ENCODE data around the gene ZFP36L2. TPM values are rescaled to one million over a fixed set of nuclear protein-coding genes. Genes with fewer than 3 reads are reported as not detected.

ZFP36L2 gene
- total and polyA plus RNA-seq, 12 donors: 8.4 to 333 (median 107) TPM

DNA sequence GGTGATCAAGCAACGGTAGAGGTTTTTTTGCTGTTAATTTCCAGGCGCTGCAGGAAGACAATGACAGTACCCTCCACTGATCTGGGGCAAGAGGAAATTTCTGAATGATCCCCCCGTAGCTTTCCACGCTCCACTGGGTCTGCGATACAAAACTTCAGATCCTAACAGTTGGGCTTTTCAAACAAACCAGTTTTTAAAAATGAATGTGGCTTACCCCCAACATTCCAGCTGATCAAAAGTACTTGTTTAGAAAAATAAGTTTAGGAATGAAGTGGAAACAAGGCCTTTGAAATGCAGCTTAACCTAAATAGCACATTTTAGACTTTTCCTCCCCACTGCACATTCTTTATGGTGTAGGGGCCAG lies 5.7 kb downstream of the ZFP36L2 start:
- TF ChIP-seq POLR2A (IDR thresholded peaks at IDR 0.05): no peak
- TF ChIP-seq, protein P1, sequence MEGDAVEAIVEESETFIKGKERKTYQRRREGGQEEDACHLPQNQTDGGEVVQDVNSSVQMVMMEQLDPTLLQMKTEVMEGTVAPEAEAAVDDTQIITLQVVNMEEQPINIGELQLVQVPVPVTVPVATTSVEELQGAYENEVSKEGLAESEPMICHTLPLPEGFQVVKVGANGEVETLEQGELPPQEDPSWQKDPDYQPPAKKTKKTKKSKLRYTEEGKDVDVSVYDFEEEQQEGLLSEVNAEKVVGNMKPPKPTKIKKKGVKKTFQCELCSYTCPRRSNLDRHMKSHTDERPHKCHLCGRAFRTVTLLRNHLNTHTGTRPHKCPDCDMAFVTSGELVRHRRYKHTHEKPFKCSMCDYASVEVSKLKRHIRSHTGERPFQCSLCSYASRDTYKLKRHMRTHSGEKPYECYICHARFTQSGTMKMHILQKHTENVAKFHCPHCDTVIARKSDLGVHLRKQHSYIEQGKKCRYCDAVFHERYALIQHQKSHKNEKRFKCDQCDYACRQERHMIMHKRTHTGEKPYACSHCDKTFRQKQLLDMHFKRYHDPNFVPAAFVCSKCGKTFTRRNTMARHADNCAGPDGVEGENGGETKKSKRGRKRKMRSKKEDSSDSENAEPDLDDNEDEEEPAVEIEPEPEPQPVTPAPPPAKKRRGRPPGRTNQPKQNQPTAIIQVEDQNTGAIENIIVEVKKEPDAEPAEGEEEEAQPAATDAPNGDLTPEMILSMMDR (IDR thresholded peaks at IDR 0.05): no peak
- 13 to 25% (median 19%) methylated on average over 5 of the region's 5 CpGs for WGBS, 4 donors
- peak overlapping the region in 1 of 4 donors; percentile 96 for H3K4me3 ChIP-seq
- H3K27ac ChIP-seq: peak overlapping the region; percentile 92 to 100 (median 99)
- no peaks in the 10 kb centered on the region for H3K27me3 ChIP-seq
- intact Hi-C loops (cut with DNase I): loop anchor here (10.0 kb wide), 2 partner anchors 86 to 386 kb away; no protein-coding TSS in a partner anchor
- no peaks in the 10 kb centered on the region for H3K9me3 ChIP-seq (replicated peaks in 1 of 3)
- H3K36me3 ChIP-seq (replicated peaks in 1 of 2): peaks cover 0 to 38% of the 10 kb centered on the region in 2 donors
- peaks cover 51 to 53% of the 10 kb centered on the region in 2 donors for H3K4me1 ChIP-seq (replicated peaks in 1 of 2)
- DNase-seq: no peak

DNA sequence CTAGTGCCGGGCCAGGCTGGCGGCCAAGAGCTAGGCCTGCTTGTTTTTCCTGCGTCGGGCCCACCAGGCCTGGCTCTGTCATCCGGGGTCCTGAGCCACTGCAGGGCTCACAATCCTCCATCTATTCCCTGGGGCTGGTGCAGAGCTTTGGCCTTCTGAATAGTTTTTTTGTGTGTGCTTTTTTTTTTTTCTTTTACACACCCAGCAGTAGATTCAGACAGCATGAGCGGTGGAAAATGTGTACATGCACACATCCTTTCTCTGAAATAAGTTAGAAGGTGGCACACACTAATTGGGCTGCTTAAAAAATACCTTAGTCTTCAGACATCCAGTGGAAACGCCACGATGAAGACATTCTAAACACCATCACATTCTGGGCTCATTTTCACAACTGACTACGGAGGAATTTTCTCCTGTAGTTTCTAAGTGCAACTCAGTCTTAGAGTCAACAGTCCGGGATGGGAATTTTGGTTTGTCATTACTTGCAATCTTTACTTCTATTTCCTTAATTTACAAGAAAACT lies 6.1 kb downstream of the ZFP36L2 start:
- intact Hi-C loops (cut with DNase I): loop anchor here (10.0 kb wide), 2 partner anchors 85 to 385 kb away; no protein-coding TSS in a partner anchor
- Histone ChIP-seq H3K9me3 (replicated peaks in 1 of 3) (no peaks in the 10 kb centered on the region), H3K36me3 (replicated peaks in 1 of 2) (peaks cover 0 to 33% of the 10 kb centered on the region in 2 donors), H3K4me1 (replicated peaks in 1 of 2) (peaks cover 51 to 53% of the 10 kb centered on the region in 2 donors), H3K4me3 (peak overlapping the region in 1 of 4 donors; percentile 96), H3K27me3 (no peaks in the 10 kb centered on the region), H3K27ac (peak overlapping the region; percentile 92 to 100 (median 99))
- TF ChIP-seq, protein P1 (IDR thresholded peaks at IDR 0.05): peak in 1 of 6 experiments; percentile 2
- TF ChIP-seq POLR2A (IDR thresholded peaks at IDR 0.05): no peak
- WGBS, 4 donors: 3 to 6% (median 4%) methylated on average over 10 of the region's 10 CpGs
- no peak for DNase-seq

GRCh38 chr2:43219383-43220228 lies 6.8 kb downstream of the ZFP36L2 start:
- peak overlapping the region; percentile 92 to 100 (median 99) for H3K27ac ChIP-seq
- 2% methylated on average over 26 to 35 of the region's 35 CpGs for WGBS, 4 donors
- peaks cover 0 to 26% of the 10 kb centered on the region in 2 donors for H3K36me3 ChIP-seq (replicated peaks in 1 of 2)
- no peaks in the 10 kb centered on the region for H3K9me3 ChIP-seq (replicated peaks in 1 of 3)
- no peaks in the 10 kb centered on the region for H3K27me3 ChIP-seq
- DNase-seq: peak; percentile 85 to 94 (median 90)
- H3K4me3 ChIP-seq: peak overlapping the region in 2 of 4 donors; percentile 18 to 96
- H3K4me1 ChIP-seq (replicated peaks in 1 of 2): peaks cover 51 to 53% of the 10 kb centered on the region in 2 donors
- TF ChIP-seq, protein P1 (IDR thresholded peaks at IDR 0.05): no peak
- peak in 1 of 2 donors; percentile 57 for TF ChIP-seq POLR2A (IDR thresholded peaks at IDR 0.05)
- intact Hi-C loops (cut with DNase I): loop anchor here (10.0 kb wide), 2 partner anchors 85 to 385 kb away; no protein-coding TSS in a partner anchor

DNA sequence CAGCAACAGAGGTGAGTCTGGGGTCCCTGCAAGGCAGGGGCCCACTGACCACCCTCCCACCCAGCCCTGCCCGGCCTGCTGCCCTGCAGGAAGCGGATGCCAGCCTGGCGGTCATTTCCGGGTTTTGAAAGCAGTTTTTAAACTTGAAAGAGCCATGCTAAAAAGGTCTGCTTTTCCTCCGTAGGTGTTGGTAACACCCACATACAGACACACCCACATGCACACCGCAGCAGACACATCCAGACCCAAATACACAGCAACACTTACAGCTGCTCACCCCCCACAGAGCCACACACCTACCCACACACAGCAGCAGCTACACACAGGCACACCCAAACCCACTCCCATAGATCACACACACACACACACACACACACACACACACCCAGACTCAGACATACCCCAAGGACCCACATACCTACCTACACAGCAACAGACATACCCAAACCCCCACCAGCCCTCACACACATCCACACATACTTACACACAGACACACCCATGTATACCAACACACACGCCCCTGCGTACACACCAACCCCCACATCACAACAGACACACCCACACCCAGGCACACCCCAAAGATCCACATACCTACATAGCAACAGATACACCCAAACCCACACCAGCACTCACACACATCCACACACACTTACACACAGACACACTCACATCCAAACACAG lies 7.6 kb downstream of the ZFP36L2 start:
- peak in 6 of 7 donors; percentile 50 to 81 (median 59) for DNase-seq
- Histone ChIP-seq H3K36me3 (replicated peaks in 1 of 2) (peaks cover 0 to 19% of the 10 kb centered on the region in 2 donors), H3K27ac (peak overlapping the region; percentile 92 to 100 (median 99)), H3K4me1 (replicated peaks in 1 of 2) (peaks cover 51 to 53% of the 10 kb centered on the region in 2 donors), H3K27me3 (no peaks in the 10 kb centered on the region), H3K9me3 (replicated peaks in 1 of 3) (no peaks in the 10 kb centered on the region), H3K4me3 (peak overlapping the region in 2 of 4 donors; percentile 18 to 96)
- 5 to 12% (median 8%) methylated on average over 6 to 8 of the region's 8 CpGs for WGBS, 4 donors
- TF ChIP-seq, protein P1 (IDR thresholded peaks at IDR 0.05): no peak
- TF ChIP-seq POLR2A (IDR thresholded peaks at IDR 0.05): no peak
- intact Hi-C loops (cut with DNase I): no loop called here
